Stimulated activated naive CD8-positive, alpha-beta T cell treated with anti-CD3 and anti-CD28 coated beads, Interleukin-15, Interleukin-2, amounts not matched to agents 100 U/mL and 50 U/mL, for 24 hours (primary cell): ENCODE results near the gene PARP6.

Source experiments
- ATAC-seq: fragments of 150-1000 bp; cut with Tn5 transposase; one replicate; pipeline ENCODE4 v1.10.0; 2021
- DNase-seq: peaks from one replicate; pipeline ENCODE4 v3.0.0; 2021

PARP6 gene

GRCh38 chr15:72230197-72231065, 41.9 kb downstream of the PARP6 start:
- DNase-seq (peak; percentile 94), ATAC-seq (peak; percentile 11)

GRCh38 chr15:72229947-72230196, 42.5 kb downstream of the PARP6 start:
- ATAC-seq (no peak), DNase-seq (no peak)

- DNase-seq: peak; percentile 41
- no peak for ATAC-seq
Observed at GRCh38 chr15:72229076-72229946, 43.0 kb downstream of the PARP6 start.

- DNase-seq: no peak
- ATAC-seq: no peak
Observed at GRCh38 chr15:72227720-72228119, 44.6 kb downstream of the PARP6 start.

GRCh38 chr15:72227192-72227586, 45.2 kb downstream of the PARP6 start:
- ATAC-seq: peak; percentile 26
- DNase-seq: peak; percentile 64

GRCh38 chr15:72223278-72223677, 49.1 kb downstream of the PARP6 start:
- no peak for ATAC-seq
- no peak for DNase-seq

GRCh38 chr15:72222393-72222792, 50.0 kb downstream of the PARP6 start:
- no peak for DNase-seq
- ATAC-seq: no peak

GRCh38 chr15:72220687-72221086, 51.7 kb downstream of the PARP6 start:
- no peak for ATAC-seq
- no peak for DNase-seq

GRCh38 chr15:72217216-72217615, 55.1 kb downstream of the PARP6 start:
- no peak for ATAC-seq
- DNase-seq: no peak

GRCh38 chr15:72216079-72216478, 56.3 kb downstream of the PARP6 start:
- ATAC-seq: no peak

GRCh38 chr15:72207558-72208085, 64.7 kb downstream of the PARP6 start:
- ATAC-seq: no peak
- DNase-seq: no peak

More at GRCh38 chr15:72216079-72216478, 56.3 kb downstream of the PARP6 start:
- no peak for DNase-seq

- DNase-seq (no peak), ATAC-seq (no peak)
Observed at GRCh38 chr15:72206677-72207000, 65.7 kb downstream of the PARP6 start.

- no peak for ATAC-seq
- DNase-seq: no peak
Observed at GRCh38 chr15:72205896-72206676, 66.3 kb downstream of the PARP6 start.

- ATAC-seq (no peak), DNase-seq (no peak)
Observed at GRCh38 chr15:72205273-72205672, 67.1 kb downstream of the PARP6 start.

GRCh38 chr15:72203507-72203837, 68.9 kb downstream of the PARP6 start:
- ATAC-seq (no peak), DNase-seq (no peak)

GRCh38 chr15:72202801-72203506, 69.4 kb downstream of the PARP6 start:
- ATAC-seq (no peak), DNase-seq (no peak)

- ATAC-seq: no peak
- no peak for DNase-seq
Observed at GRCh38 chr15:72202302-72202701, 70.1 kb downstream of the PARP6 start.

GRCh38 chr15:72201391-72201921, 70.9 kb downstream of the PARP6 start:
- no peak for ATAC-seq

GRCh38 chr15:72200395-72201237, 71.7 kb downstream of the PARP6 start:
- DNase-seq: no peak
- no peak for ATAC-seq

More at GRCh38 chr15:72201391-72201921, 70.9 kb downstream of the PARP6 start:
- no peak for DNase-seq

- ATAC-seq: peak; percentile 45
- DNase-seq: peak; percentile 70
Observed at GRCh38 chr15:72199721-72200212, 72.6 kb downstream of the PARP6 start.

- ATAC-seq (no peak), DNase-seq (no peak)
Observed at GRCh38 chr15:72199205-72199515, 73.2 kb downstream of the PARP6 start.
